Measurements from ENCODE around the gene PCMTD2. TPM values are rescaled to one million over a fixed set of nuclear protein-coding genes. Genes with fewer than 3 reads are reported as not detected.

PCMTD2 gene
- total RNA-seq, 1 donor from 2014 or later: 104 TPM

DNA sequence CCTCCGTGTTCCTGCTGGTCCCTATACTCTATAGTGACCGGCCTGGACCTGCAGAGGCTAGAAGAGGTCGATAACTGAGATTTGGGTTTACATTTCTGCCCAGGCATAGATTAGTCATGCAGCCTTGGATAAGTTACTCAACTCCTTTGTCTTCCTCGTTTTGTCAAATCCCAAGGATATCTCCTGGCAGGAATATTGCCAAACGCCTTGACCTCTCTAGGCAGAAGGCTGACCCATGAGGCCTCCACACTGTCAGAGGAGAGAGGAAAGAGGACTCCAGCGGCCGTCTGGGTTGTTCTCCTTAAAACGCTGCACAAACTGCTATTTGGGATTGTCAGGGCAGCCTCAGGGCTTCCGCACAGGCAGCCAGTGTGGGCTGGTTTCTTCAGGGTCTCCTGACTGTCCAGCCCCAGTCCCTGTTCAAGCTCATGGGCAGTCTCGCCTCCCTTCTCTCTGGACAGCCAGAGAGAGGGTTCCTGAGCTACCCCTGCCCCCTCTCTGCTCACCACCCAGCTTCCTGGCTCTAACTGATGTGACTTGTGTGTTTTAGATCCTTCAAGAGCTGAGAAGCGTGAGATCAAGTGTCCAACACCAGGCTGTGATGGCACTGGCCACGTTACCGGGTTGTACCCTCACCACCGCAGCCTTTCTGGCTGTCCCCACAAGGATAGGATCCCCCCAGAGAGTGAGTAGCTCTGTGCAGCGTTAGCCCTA, 44.7 kb upstream of the PCMTD2 start:
- no peaks in the 10 kb centered on the region for H3K9me3 Mint-ChIP-seq (ENCODE audit: unreplicated experiment)
- no peaks in the 10 kb centered on the region for H3K36me3 Mint-ChIP-seq (ENCODE audit: low read depth, unreplicated experiment)
- no peak overlapping the region for H3K27ac Mint-ChIP-seq (ENCODE audit: unreplicated experiment)
- H3K27me3 Mint-ChIP-seq (ENCODE audit: unreplicated experiment): peaks cover 15% of the 10 kb centered on the region
- peaks cover 8% of the 10 kb centered on the region for H3K4me1 Mint-ChIP-seq (ENCODE audit: unreplicated experiment)
- no peak overlapping the region for H3K4me3 Mint-ChIP-seq (ENCODE audit: unreplicated experiment)
- DNase-seq (ENCODE audit: low spot score): no peak
- TF ChIP-seq, protein P1, sequence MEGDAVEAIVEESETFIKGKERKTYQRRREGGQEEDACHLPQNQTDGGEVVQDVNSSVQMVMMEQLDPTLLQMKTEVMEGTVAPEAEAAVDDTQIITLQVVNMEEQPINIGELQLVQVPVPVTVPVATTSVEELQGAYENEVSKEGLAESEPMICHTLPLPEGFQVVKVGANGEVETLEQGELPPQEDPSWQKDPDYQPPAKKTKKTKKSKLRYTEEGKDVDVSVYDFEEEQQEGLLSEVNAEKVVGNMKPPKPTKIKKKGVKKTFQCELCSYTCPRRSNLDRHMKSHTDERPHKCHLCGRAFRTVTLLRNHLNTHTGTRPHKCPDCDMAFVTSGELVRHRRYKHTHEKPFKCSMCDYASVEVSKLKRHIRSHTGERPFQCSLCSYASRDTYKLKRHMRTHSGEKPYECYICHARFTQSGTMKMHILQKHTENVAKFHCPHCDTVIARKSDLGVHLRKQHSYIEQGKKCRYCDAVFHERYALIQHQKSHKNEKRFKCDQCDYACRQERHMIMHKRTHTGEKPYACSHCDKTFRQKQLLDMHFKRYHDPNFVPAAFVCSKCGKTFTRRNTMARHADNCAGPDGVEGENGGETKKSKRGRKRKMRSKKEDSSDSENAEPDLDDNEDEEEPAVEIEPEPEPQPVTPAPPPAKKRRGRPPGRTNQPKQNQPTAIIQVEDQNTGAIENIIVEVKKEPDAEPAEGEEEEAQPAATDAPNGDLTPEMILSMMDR (IDR thresholded peaks at IDR 0.05; ENCODE audit: unreplicated experiment): no peak

DNA sequence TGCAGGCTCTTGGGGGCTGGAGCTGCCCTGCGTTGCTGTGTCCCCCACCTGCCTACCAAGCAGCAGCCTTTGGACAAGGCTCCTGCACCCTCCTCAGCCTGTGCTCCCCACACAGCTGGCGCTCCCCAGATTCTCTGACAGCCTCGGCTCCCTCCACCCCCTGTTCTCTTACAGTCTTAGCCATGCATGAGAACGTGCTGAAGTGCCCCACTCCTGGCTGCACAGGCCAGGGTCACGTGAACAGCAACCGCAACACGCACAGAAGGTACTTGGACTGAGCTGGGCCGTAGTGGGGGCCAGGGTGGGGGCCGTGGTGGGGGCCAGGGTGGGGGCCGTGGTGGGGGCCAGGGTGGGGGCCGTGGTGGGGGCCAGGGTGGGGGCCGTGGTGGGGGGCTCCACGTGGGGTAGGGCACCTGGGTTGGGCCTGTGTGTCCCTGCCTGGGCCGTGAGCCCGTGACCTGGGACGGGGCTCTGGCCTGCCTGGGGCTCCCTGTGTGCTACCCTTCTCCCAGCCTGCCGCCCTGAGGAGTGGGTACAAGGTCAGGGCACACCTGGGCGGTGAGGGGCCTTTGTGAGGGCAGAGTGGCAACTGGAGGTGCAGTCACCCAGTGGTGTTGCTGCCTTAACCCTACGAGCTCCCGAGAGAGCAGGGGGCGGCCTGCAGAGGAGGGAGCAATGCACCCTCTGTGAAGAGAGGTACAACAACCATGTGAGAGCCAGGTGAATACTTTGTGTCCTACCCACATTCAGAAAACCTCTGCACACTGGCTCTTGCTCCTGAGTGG, 43.5 kb upstream of the PCMTD2 start:
- H3K4me1 Mint-ChIP-seq (ENCODE audit: unreplicated experiment): peaks cover 8% of the 10 kb centered on the region
- H3K4me3 Mint-ChIP-seq (ENCODE audit: unreplicated experiment): no peak overlapping the region
- H3K27me3 Mint-ChIP-seq (ENCODE audit: unreplicated experiment): peaks cover 17% of the 10 kb centered on the region
- TF ChIP-seq, protein P1 (IDR thresholded peaks at IDR 0.05; ENCODE audit: unreplicated experiment): no peak
- no peak overlapping the region for H3K27ac Mint-ChIP-seq (ENCODE audit: unreplicated experiment)
- H3K9me3 Mint-ChIP-seq (ENCODE audit: unreplicated experiment): no peaks in the 10 kb centered on the region
- no peak for DNase-seq (ENCODE audit: low spot score)
- no peaks in the 10 kb centered on the region for H3K36me3 Mint-ChIP-seq (ENCODE audit: low read depth, unreplicated experiment)

DNA sequence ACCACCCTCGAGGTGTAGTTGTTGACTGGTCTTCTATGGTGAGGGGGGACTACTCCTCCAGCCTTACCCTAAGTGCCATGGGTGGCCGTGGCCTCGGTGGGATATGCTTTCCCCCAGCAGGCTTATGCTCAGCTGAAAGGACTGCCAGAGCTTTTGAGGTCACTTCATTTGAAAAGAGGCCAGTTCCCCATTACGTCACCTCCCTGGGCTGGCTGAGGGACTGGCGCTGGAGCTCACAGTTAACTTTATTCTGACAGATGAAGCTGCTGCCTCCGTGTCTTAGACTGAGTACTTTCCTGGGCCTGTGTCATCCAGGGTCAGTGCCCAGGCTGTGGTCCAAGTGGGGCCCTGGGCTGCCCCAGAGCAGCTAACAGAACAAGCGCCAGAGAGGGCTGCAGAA, 42.8 kb upstream of the PCMTD2 start:
- H3K27me3 Mint-ChIP-seq (ENCODE audit: unreplicated experiment): peaks cover 19% of the 10 kb centered on the region
- no peaks in the 10 kb centered on the region for H3K9me3 Mint-ChIP-seq (ENCODE audit: unreplicated experiment)
- H3K27ac Mint-ChIP-seq (ENCODE audit: unreplicated experiment): no peak overlapping the region
- TF ChIP-seq, protein P1 (IDR thresholded peaks at IDR 0.05; ENCODE audit: unreplicated experiment): no peak
- peaks cover 8% of the 10 kb centered on the region for H3K4me1 Mint-ChIP-seq (ENCODE audit: unreplicated experiment)
- no peaks in the 10 kb centered on the region for H3K36me3 Mint-ChIP-seq (ENCODE audit: low read depth, unreplicated experiment)
- H3K4me3 Mint-ChIP-seq (ENCODE audit: unreplicated experiment): no peak overlapping the region
- no peak for DNase-seq (ENCODE audit: low spot score)

DNA sequence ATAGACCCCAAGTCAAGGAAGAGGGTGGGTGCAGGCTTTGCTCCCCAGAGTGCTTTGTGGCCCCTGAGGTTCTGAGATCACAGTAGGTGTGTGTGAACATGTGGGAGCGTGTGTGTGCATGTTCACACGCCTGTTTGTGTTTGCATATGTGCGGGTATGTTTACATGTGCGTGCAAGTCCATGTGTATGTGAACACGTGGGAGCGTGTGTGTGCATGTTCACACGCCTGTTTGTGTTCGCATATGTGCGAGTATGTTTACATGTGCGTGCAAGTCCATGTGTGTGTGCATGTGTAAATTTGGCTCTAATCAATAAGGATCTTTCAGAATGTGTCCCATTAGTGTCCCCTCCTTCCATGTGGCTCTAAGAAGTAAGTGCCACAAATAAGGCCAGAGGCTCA, 41.4 kb upstream of the PCMTD2 start:
- Mint-ChIP-seq H3K36me3 (ENCODE audit: low read depth, unreplicated experiment) (no peaks in the 10 kb centered on the region), H3K9me3 (ENCODE audit: unreplicated experiment) (no peaks in the 10 kb centered on the region), H3K27me3 (ENCODE audit: unreplicated experiment) (peaks cover 20% of the 10 kb centered on the region), H3K4me3 (ENCODE audit: unreplicated experiment) (no peak overlapping the region), H3K27ac (ENCODE audit: unreplicated experiment) (no peak overlapping the region), H3K4me1 (ENCODE audit: unreplicated experiment) (peaks cover 8% of the 10 kb centered on the region)
- DNase-seq (ENCODE audit: low spot score): no peak
- TF ChIP-seq, protein P1 (IDR thresholded peaks at IDR 0.05; ENCODE audit: unreplicated experiment): no peak

DNA sequence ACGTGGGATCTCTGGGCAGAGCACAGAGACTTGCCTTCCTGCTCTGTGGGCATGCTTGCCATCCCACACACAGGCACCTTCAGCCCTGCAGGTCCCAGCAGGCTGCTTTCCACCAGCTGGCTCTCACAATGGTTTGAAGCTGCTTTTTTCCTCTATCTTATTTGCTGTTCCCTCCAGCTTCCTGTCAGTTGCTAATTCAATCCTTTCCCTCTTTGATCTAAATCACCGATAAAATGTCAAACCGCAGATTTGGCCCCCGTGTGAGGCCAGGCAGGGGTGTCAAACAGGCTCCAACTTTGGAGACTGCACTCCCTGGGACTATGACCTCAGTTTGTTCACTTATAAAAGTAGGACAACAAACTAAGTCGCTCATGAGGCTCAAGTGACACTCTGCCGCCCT, 40.6 kb upstream of the PCMTD2 start:
- peaks cover 13% of the 10 kb centered on the region for H3K4me1 Mint-ChIP-seq (ENCODE audit: unreplicated experiment)
- peaks cover 20% of the 10 kb centered on the region for H3K27me3 Mint-ChIP-seq (ENCODE audit: unreplicated experiment)
- H3K27ac Mint-ChIP-seq (ENCODE audit: unreplicated experiment): peak overlapping the region; percentile 3
- TF ChIP-seq, protein P1 (IDR thresholded peaks at IDR 0.05; ENCODE audit: unreplicated experiment): no peak
- no peaks in the 10 kb centered on the region for H3K9me3 Mint-ChIP-seq (ENCODE audit: unreplicated experiment)
- DNase-seq (ENCODE audit: low spot score): no peak
- no peaks in the 10 kb centered on the region for H3K36me3 Mint-ChIP-seq (ENCODE audit: low read depth, unreplicated experiment)
- no peak overlapping the region for H3K4me3 Mint-ChIP-seq (ENCODE audit: unreplicated experiment)
